Body of pancreas (tissue), 4 donors: ENCODE results near the gene VAV2. TPM values are rescaled to one million over a fixed set of nuclear protein-coding genes. Genes with fewer than 3 reads are reported as not detected.

ENCODE experiments used
- ATAC-seq: fragments of 150-250 bp; one replicate; pipeline ENCODE4 v1.9.1; 2016
- DNase-seq, 4 donors: peaks; one replicate each; pipeline ENCODE4 v3.0.0-alpha.2; 2019
- H3K27ac ChIP-seq, 4 donors: fragments of 200-600 bp; sonication (generic); 1 replicate in 3 of 4; 2 replicates in 1 of 4; pipeline versions ENCODE4 v1.5.1 to v1.6.1; 2016 to 2019; ENCODE audit warnings: mild to moderate bottlenecking in 1 of 4, mixed read lengths in 1 of 4, moderate library complexity in 1 of 4
- H3K27me3 ChIP-seq, 2 donors: fragments of 200-600 bp; sonication (generic); one replicate each; pipeline ENCODE4 v1.6.0; 2016; ENCODE audit warnings: mild to moderate bottlenecking in 1 of 2
- H3K36me3 ChIP-seq, 2 donors: fragments of 200-600 bp; sonication (generic); replicated peaks in 1 of 2; 2 replicates each; pipeline ENCODE4 v1.5.1; 2016; ENCODE audit warnings: low read depth in 2 of 2; ENCODE audit not compliant: insufficient read depth in 1 of 2
- H3K4me1 ChIP-seq: fragments of 200-600 bp; sonication (generic); one replicate; pipeline ENCODE4 v1.6.0; 2016
- H3K4me3 ChIP-seq, 2 donors: fragments of 200-600 bp; sonication (generic); 1 replicate in 1 of 2; 2 replicates in 1 of 2; pipeline ENCODE4 v1.5.1; 2016 to 2019
- H3K9me3 ChIP-seq, 3 donors: fragments of 200-600 bp; sonication (generic); 1 replicate in 2 of 3; 2 replicates in 1 of 3; pipeline ENCODE4 v1.5.1; 2016
- POLR2A ChIP-seq, 3 donors: fragments of 450-650 bp; IDR thresholded peaks; one replicate each; pipeline ENCODE4 v1.6.1; 2016; ENCODE audit warnings: antibody characterized with exemption in 3 of 3, mild to moderate bottlenecking in 2 of 3
- WGBS, 2 donors: methylation state at CpG; one replicate each; pipeline ENCODE4 v1.1.5; 2017; 5-methylcytosine and 5-hydroxymethylcytosine counted together
- intact Hi-C: fragments of 100-400 bp; cut with DNase I; formaldehyde crosslinking; loops from one replicate; pipeline ENCODE4 v1.15.1; 2023
- total RNA-seq, 2 donors: library from RNA; depleted of rRNA; stranded (reverse); fragments of >200 nt; gene quantifications; one replicate each; pipeline ENCODE4 v1.1.0, GENCODE V29; 2016
- TF ChIP-seq, protein P1 (sequence below), 7 experiments: fragments of 450-650 bp in 4 of 7; fragments of 200-600 bp in 3 of 7; sonication (generic) in 3 of 7; IDR thresholded peaks; one replicate each; pipeline ENCODE4 v1.5.1; 2016 to 2019; ENCODE audit warnings: antibody characterized with exemption in 7 of 7

Gene VAV2
- total RNA-seq, 2 donors from 2014 or later, result 31.6 to 32.3 TPM

DNA sequence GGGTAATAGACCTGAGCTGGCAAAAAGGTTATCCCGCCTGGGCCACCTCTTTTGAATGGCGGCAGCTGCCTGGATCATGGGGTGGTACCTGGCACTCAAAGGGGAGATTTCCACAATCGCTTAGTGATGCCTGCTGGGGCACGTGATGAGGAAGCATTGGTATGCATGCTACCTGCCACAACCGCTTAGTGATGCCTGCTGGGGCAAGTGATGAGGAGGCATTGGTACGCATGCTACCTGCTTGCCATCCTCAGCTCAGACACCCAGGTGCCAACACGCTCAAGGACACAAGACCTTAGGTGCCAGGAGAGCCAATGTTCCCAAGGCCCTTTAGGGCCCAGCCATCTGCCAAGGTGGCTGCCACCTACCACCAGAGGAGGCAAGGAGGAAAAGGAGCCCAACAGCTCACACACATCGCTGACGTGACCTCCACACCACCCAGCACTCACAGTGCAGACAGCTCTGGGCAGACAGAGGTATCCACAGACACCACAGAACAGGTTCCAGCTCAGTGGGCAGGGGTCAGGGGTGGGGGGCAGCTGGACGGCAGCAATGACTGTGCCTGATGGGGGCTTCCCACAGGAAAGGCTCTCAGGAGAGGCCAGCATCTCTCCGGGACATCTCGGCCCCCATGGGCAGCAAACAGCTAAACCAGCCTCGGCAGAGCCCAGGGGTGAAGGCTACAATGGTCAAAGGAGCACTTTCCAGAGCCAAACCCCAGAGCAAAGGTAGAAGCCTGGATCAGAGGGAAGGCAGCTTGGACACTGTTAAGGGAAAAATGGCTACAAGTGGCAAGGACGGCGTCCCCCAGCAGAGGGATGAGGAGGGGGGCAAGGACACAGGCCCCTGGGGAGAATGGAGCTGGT is 210.9 kb downstream of the VAV2 start:
- Histone ChIP-seq H3K27ac (no peak overlapping the region), H3K9me3 (no peaks in the 10 kb centered on the region), H3K4me1 (peaks cover 3% of the 10 kb centered on the region), H3K27me3 (no peaks in the 10 kb centered on the region), H3K4me3 (no peak overlapping the region), H3K36me3 (peaks cover 5 to 25% of the 10 kb centered on the region in 2 donors)
- TF ChIP-seq POLR2A (IDR thresholded peaks at IDR 0.05), result no peak
- TF ChIP-seq, protein P1, sequence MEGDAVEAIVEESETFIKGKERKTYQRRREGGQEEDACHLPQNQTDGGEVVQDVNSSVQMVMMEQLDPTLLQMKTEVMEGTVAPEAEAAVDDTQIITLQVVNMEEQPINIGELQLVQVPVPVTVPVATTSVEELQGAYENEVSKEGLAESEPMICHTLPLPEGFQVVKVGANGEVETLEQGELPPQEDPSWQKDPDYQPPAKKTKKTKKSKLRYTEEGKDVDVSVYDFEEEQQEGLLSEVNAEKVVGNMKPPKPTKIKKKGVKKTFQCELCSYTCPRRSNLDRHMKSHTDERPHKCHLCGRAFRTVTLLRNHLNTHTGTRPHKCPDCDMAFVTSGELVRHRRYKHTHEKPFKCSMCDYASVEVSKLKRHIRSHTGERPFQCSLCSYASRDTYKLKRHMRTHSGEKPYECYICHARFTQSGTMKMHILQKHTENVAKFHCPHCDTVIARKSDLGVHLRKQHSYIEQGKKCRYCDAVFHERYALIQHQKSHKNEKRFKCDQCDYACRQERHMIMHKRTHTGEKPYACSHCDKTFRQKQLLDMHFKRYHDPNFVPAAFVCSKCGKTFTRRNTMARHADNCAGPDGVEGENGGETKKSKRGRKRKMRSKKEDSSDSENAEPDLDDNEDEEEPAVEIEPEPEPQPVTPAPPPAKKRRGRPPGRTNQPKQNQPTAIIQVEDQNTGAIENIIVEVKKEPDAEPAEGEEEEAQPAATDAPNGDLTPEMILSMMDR (IDR thresholded peaks at IDR 0.05), result no peak
- no peak for ATAC-seq
- 93 to 94% methylated on average over 5 to 15 of the region's 15 CpGs for WGBS, 2 donors
- DNase-seq, result no peak
- intact Hi-C loops, result no loop called here

DNA sequence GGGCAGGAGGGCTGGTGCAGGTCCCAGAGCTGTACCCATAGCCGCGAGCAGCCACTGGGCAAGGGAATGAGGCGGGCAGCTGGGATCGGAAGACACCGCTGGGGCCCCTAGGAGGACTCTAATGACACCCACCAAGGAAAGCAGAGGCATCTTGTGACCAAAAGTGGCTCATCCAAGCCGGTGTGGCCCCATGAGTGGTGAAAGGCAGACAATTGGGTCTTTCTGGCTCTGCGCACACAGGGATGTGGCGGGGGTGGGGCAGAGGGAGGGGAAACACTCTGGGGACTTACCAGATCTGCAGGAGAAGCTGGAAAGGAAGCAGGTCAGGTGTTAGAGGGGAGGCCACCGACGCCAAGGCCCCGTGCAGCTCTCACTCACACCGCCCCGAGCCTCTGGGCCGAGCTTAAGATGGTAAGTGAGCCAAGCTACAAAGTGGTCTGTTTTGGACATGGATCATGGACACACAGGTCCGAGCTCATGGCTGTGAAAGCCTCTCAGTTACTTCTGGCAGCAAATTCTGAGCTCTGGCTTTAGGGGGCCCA is 211.6 kb downstream of the VAV2 start:
- TF ChIP-seq POLR2A (IDR thresholded peaks at IDR 0.05), result no peak
- TF ChIP-seq, protein P1 (IDR thresholded peaks at IDR 0.05), result no peak
- 89 to 95% methylated on average over 11 to 12 of the region's 15 CpGs for WGBS, 2 donors
- H3K9me3 ChIP-seq, result no peaks in the 10 kb centered on the region
- no peaks in the 10 kb centered on the region for H3K27me3 ChIP-seq
- no peak overlapping the region for H3K27ac ChIP-seq
- ATAC-seq (no peak), DNase-seq (no peak)
- intact Hi-C loops, result no loop called here
- H3K36me3 ChIP-seq, result peaks cover 5 to 24% of the 10 kb centered on the region in 2 donors
- peaks cover 3% of the 10 kb centered on the region for H3K4me1 ChIP-seq
- H3K4me3 ChIP-seq, result no peak overlapping the region

DNA sequence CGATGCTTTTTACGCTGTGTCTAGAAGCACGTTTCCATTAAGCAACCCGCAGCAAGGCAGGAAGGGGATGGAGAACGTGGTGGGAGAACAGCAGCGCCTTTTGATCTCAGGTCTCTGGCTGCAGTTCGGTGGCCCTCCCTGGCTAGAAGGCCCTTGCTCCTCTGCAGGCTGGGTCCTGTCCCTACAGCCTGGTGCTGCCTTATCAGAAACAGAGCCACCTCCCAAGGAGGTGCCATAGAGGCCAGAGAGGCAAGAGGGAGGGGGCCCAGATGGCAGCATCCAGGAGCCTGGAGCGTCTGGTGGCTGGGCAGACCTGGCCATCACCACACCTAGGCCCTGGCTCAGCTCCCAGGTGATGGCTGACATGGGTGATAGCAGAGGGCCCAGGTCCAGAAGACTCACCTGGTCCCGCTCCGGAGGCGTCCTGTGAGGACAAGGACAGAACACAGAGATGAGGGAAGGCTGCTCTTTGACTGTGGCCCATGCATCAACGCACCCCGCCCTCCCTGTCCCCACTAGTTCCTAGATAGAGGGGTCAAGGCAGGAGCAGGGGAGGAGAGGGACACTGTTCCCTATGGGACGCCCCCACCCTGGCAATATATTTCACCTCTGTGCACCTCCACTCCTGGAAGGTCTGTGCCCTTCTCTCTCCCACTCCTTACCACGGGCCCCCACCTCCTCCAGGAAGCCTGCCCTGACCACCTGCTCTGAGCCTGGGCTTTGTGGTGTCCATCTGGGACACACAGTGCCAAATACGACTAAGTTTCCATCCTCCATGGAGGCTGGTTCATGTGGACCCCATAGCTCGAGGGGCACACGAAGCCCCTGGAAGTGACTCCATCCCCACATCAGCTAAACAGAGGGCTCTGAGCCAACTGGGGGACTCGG is 212.4 kb downstream of the VAV2 start:
- no peak for TF ChIP-seq POLR2A (IDR thresholded peaks at IDR 0.05)
- H3K36me3 ChIP-seq, result peaks cover 5 to 27% of the 10 kb centered on the region in 2 donors
- 81 to 94% methylated on average over 12 to 19 of the region's 19 CpGs for WGBS, 2 donors
- H3K27me3 ChIP-seq, result no peaks in the 10 kb centered on the region
- intact Hi-C loops, result no loop called here
- no peak overlapping the region for H3K27ac ChIP-seq
- peaks cover 3% of the 10 kb centered on the region for H3K4me1 ChIP-seq
- DNase-seq, result no peak
- no peak for ATAC-seq
- H3K4me3 ChIP-seq, result no peak overlapping the region
- no peaks in the 10 kb centered on the region for H3K9me3 ChIP-seq

DNA sequence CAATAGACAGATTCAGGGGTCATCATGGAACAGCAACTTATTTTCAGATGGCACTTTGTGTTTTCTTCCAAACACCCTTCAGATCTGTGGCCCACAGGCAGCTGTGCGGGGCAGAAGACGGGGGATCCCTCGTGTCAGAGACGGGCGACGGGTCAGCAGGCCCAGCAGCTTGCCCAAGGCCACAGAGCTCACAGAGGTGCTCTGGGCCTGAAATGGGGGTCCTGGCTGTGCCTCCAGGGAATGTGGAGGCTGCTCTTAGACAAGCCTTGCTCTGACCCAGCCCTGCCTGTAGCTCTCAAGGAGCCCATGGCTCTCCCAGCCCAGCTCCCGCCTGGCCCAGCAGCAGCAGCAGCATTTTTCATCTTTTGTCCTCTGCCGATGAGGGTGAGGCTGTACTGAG is 213.0 kb downstream of the VAV2 start:
- no peak for TF ChIP-seq POLR2A (IDR thresholded peaks at IDR 0.05)
- TF ChIP-seq, protein P1 (IDR thresholded peaks at IDR 0.05), result no peak
- Histone ChIP-seq H3K27me3 (no peaks in the 10 kb centered on the region), H3K36me3 (peaks cover 5 to 28% of the 10 kb centered on the region in 2 donors), H3K27ac (no peak overlapping the region), H3K4me3 (no peak overlapping the region), H3K4me1 (peaks cover 3% of the 10 kb centered on the region), H3K9me3 (no peaks in the 10 kb centered on the region)
- ATAC-seq (no peak), DNase-seq (no peak)
- WGBS, 2 donors, result 95 to 97% methylated on average over 7 to 8 of the region's 8 CpGs
- intact Hi-C loops, result no loop called here
